ENCODE data around the gene FAM227B. TPM values are rescaled to one million over a fixed set of nuclear protein-coding genes. Genes with fewer than 3 reads are reported as not detected.
"Not testable (repeated sequence)": the region's sequence is repeated elsewhere in the genome, so short reads cannot be mapped to it uniquely, and the experiment has no call there.

The FAM227B gene
- total RNA-seq, 1 donor from 2014 or later = 0.71 TPM

- no peak for DNase-seq (ENCODE audit: low spot score)
Measured at GRCh38 chr15:49610157-49610918, 10.3 kb downstream of the FAM227B start.

- DNase-seq (ENCODE audit: low spot score) = no peak
Measured at GRCh38 chr15:49606594-49606993, 14.0 kb downstream of the FAM227B start.

- DNase-seq (ENCODE audit: low spot score) = no peak
Measured at GRCh38 chr15:49605588-49605987, 15.0 kb downstream of the FAM227B start.

DNA sequence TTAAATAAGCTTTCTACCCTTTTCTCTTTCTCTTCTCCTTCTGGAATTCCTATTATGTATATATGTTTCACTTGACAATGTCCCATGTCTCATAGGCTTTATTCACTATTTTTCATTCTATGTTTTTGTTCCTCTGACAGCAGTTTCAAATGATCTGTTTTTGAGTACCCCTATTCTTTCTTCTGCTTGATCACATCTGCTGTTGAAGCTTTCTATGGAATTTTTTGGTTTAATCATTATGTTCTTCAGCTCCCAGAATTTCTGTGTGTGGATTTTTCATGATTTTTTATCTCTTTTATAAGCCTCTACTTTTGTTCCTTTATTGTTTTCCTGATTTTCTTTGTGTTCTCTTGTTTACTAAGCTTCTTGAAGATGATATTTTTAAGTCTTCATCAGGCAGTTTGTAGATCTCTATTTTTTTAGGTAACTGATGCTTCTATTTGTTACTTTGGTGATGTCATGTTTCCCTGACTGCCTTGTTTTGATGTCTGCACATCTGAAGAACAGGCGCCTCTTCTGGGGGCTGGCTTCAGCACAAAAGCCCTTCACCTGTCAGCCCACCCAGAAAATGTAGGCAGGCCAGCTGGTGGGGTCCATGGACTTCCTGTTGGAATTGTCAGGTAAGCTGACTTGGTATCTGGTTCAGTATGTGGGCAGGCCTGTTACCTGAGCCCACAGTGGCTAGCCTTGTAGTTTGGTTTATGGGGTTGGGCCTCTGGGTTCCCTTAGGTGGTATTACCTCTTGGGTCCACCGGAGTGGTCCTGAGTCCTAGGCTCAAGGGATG, 15.8 kb downstream of the FAM227B start:
- no peak for DNase-seq (ENCODE audit: low spot score)

DNA sequence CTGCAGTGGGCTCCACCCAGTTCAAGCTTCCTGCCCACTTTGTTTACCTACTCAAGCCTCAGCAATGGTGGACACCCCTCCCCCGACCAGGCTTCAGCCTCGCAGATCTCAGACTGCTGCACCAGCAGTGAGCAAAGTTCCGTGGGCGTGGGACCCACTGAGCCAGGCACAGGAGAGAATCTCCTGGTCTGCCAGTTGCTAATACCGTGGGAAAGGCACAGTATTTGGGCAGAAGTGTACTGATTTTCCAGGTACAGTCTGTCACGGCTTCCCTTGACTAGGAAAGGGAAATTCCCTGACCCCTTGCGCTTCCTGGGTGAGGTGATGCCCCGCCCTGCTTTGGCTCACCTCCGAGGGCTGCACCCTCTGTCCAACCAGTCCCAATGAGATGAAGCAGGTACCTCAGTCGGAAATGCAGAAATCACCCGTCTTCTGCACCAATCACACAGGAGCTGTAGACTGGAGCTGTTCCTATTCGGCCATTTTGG, 27.7 kb downstream of the FAM227B start:
- not testable (repeated sequence) for DNase-seq (ENCODE audit: low spot score)

- no peak for DNase-seq (ENCODE audit: low spot score)
Measured at GRCh38 chr15:49589030-49589429, 31.6 kb downstream of the FAM227B start.

GRCh38 chr15:49573421-49573820, 47.2 kb downstream of the FAM227B start:
- no peak for DNase-seq (ENCODE audit: low spot score)

GRCh38 chr15:49570672-49571071, 49.9 kb downstream of the FAM227B start:
- no peak for DNase-seq (ENCODE audit: low spot score)

GRCh38 chr15:49570174-49570573, 50.4 kb downstream of the FAM227B start:
- DNase-seq (ENCODE audit: low spot score) = no peak

DNA sequence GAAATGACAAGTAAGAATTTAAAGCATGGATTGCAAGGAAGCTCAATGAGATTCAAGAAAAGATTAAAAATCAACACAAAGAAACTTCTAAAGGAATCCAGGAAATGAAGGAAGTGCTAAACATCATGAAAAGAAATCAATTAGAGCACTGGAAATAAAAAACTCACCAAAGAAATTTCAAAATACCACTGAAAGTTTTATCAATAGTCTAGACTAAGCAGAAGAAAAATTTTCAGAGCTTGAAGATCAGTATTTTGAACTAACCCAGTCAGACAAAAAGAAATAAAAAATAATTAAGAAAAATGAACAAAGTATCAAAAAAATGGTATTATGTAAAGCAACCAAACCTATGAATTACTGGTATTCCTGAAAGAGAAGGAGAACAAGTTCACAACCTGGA, 60.6 kb downstream of the FAM227B start:
- no peak for DNase-seq (ENCODE audit: low spot score)

DNA sequence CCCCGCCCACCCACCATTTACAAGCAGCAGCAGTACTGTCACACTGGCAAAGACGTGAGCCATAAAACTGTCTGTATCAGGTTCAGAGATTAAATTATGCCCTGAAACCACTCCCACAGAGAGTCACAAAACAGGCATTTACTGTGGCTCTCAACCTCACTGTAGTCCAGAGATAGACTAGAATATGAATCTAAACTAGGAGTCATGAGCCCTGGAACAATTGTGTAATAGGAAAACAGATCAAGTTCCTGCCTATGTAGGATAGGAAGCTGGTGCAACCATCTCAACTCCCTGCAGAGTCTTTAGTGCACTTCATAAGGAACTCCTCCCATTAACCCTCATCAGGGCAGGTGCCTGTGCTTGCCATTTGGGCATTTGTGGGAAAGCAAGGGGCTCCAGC, 61.7 kb downstream of the FAM227B start:
- DNase-seq (ENCODE audit: low spot score) = no peak

DNA sequence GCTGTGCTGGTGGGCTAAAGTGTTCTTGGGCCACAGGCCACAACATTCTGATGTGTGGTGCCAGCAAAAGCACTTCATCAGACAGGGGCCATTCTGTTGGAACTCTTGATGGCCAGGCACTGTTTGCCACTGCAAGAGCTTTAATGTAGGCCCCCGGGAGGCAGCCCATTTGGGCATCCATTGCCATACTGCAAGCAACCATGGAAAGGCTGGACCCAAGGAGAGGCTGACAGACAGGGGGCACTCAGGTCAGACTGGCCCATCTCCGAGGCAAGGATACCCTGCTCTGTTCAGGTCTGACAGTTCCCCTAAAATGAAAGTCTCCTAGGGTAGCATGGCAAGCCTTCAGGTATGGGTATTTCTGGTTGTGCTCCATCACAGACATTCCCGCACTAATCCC, 64.2 kb downstream of the FAM227B start:
- DNase-seq (ENCODE audit: low spot score) = no peak

DNA sequence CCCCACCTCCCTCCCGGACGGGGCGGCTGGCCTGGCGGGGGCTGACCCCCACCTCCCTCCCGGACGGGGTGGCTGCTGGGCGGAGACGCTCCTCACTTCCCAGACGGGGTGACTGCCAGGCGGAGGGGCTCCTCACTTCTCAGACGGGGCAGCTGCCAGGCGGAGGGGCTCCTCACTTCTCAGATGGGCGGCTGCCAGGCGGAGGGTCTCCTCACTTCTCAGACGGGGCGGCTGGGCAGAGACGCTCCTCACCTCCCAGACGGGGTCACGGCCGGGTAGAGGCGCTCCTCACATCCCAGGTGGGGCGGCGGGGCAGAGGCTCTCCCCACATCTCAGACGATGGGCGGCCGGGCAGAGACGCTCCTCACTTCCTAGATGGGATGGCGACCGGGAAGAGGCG, 70.3 kb downstream of the FAM227B start:
- DNase-seq (ENCODE audit: low spot score) = not testable (repeated sequence)

GRCh38 chr15:49538520-49538919, 82.1 kb downstream of the FAM227B start:
- DNase-seq (ENCODE audit: low spot score) = no peak

- DNase-seq (ENCODE audit: low spot score) = no peak
Measured at GRCh38 chr15:49530092-49530491, 90.5 kb downstream of the FAM227B start.

- no peak for DNase-seq (ENCODE audit: low spot score)
Measured at GRCh38 chr15:49528289-49528688, 92.3 kb downstream of the FAM227B start.

- DNase-seq (ENCODE audit: low spot score) = no peak
Measured at GRCh38 chr15:49521802-49522201, 98.8 kb downstream of the FAM227B start.

DNA sequence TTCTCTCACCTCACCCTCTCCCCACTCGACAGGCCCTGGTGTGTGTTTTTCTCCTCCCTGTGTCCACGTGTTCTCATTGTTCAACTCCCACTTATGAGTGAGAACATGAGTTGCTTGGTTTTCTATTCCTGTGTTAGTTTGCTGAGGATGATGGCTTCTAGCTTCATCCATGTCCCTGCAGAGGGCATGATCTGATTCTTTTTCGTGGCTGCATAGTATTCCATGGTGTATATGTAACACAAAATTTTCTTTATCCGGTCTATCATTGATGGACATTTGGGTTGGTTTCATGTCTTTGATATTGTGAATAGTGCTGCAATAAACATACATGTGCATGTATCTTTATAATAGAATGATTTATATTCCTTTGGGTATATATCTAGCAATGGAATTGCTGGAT, 107.9 kb downstream of the FAM227B start:
- DNase-seq (ENCODE audit: low spot score) = not testable (repeated sequence)

- no peak for DNase-seq (ENCODE audit: low spot score)
Measured at GRCh38 chr15:49507261-49507660, 113.4 kb downstream of the FAM227B start.

DNA sequence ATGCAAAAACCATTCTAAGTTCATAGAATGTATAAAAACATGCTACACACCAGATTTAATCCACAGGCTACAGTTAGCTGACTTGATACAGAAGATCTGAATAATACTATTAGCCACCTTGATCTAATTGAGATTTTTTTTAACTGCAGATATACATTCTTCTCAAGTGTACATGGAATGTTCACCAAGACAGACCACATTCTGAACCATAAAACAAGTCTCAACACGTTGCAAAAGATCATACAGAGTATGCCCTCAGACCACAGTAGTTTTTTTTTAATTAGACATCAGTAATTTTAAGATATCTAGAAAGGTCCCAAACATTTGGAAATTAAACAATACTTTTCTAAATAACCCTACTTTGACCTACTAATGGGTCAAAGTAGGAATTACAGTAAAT, 114.3 kb downstream of the FAM227B start:
- DNase-seq (ENCODE audit: low spot score) = no peak

GRCh38 chr15:49501586-49501985, 119.0 kb downstream of the FAM227B start:
- DNase-seq (ENCODE audit: low spot score) = no peak

GRCh38 chr15:49495993-49496753, 124.4 kb downstream of the FAM227B start:
- no peak for DNase-seq (ENCODE audit: low spot score)
